GM06990 (cell line): Measurements from ENCODE around the gene APBA3.

Experiments used
- DNase-seq: peaks from one replicate; pipeline ENCODE4 v3.0.0-alpha.2; 2011; ENCODE audit not compliant: insufficient read length; ENCODE audit errors: extremely low read depth
- H3K27me3 ChIP-seq: replicated peaks from 2 replicates; pipeline ENCODE4 v1.6.0; 2011; ENCODE audit warnings: low read length; ENCODE audit not compliant: control insufficient read depth, insufficient read depth
- H3K36me3 ChIP-seq: 2 replicates; pipeline ENCODE4 v1.5.1; 2011; ENCODE audit warnings: low read length; ENCODE audit not compliant: control insufficient read depth, insufficient read depth
- H3K4me3 ChIP-seq: replicated peaks from 2 replicates; pipeline ENCODE4 v1.5.1; 2011; ENCODE audit warnings: low read depth, mild to moderate bottlenecking, control low read depth, low read length
- CTCF ChIP-seq: IDR thresholded peaks from 2 replicates; pipeline ENCODE4 v1.5.1; 2011; ENCODE audit warnings: low read length, control low read depth, mild to moderate bottlenecking, inconsistent platforms; ENCODE audit not compliant: insufficient read depth, poor library complexity, severe bottlenecking

Gene APBA3

GRCh38 chr19:3750211-3750610, 11.3 kb downstream of the APBA3 start:
- Histone ChIP-seq H3K27me3 (no peaks in the 10 kb centered on the region), H3K4me3 (no peak overlapping the region), H3K36me3 (peaks cover 15% of the 10 kb centered on the region)
- no peak for TF ChIP-seq CTCF
- DNase-seq: no peak

GRCh38 chr19:3748965-3749364, 12.5 kb downstream of the APBA3 start:
- no peaks in the 10 kb centered on the region for H3K27me3 ChIP-seq
- DNase-seq: no peak
- TF ChIP-seq CTCF: no peak
- no peak overlapping the region for H3K4me3 ChIP-seq
- H3K36me3 ChIP-seq: peaks cover 15% of the 10 kb centered on the region

GRCh38 chr19:3746371-3747056, 15.0 kb downstream of the APBA3 start:
- TF ChIP-seq CTCF: no peak
- Histone ChIP-seq H3K36me3 (peaks cover 11% of the 10 kb centered on the region), H3K27me3 (no peaks in the 10 kb centered on the region), H3K4me3 (no peak overlapping the region)
- DNase-seq: no peak

- no peak for TF ChIP-seq CTCF
- no peak overlapping the region for H3K4me3 ChIP-seq
- no peaks in the 10 kb centered on the region for H3K27me3 ChIP-seq
- peaks cover 5% of the 10 kb centered on the region for H3K36me3 ChIP-seq
- DNase-seq: no peak
Measured at GRCh38 chr19:3745363-3746045, 16.0 kb downstream of the APBA3 start.

GRCh38 chr19:3743486-3743885, 18.0 kb downstream of the APBA3 start:
- no peak overlapping the region for H3K4me3 ChIP-seq
- no peak for TF ChIP-seq CTCF
- H3K36me3 ChIP-seq: no peaks in the 10 kb centered on the region
- no peaks in the 10 kb centered on the region for H3K27me3 ChIP-seq
- no peak for DNase-seq

- TF ChIP-seq CTCF: no peak
Measured at GRCh38 chr19:3740431-3740830, 21.1 kb downstream of the APBA3 start.

More at GRCh38 chr19:3740431-3740830, 21.1 kb downstream of the APBA3 start:
- Histone ChIP-seq H3K27me3 (no peaks in the 10 kb centered on the region), H3K4me3 (no peak overlapping the region), H3K36me3 (no peaks in the 10 kb centered on the region)
- DNase-seq: no peak
